ENCODE data around the gene GPR62.

DNA sequence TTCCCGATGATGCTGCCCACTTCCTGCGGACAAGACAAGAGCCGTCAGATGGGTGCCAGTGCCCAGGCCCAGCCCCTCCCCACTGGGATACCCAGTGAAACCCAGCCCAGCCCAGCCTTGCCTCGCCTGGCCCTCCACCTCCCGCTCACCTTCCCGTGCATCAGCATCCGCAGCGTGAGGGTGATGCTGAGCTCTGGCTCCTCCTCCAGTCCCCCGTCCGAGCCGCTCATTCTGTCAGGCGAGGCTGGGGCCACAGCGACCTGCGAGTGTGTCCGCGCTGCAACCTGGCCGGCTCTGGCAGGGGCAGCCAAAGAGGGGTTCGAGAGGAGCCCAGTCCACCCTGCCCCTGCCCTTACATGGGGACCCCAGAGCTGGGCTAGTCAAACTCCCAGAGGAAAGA, 5.8 kb downstream of the GPR62 start:
- TF ChIP-seq, protein P1, sequence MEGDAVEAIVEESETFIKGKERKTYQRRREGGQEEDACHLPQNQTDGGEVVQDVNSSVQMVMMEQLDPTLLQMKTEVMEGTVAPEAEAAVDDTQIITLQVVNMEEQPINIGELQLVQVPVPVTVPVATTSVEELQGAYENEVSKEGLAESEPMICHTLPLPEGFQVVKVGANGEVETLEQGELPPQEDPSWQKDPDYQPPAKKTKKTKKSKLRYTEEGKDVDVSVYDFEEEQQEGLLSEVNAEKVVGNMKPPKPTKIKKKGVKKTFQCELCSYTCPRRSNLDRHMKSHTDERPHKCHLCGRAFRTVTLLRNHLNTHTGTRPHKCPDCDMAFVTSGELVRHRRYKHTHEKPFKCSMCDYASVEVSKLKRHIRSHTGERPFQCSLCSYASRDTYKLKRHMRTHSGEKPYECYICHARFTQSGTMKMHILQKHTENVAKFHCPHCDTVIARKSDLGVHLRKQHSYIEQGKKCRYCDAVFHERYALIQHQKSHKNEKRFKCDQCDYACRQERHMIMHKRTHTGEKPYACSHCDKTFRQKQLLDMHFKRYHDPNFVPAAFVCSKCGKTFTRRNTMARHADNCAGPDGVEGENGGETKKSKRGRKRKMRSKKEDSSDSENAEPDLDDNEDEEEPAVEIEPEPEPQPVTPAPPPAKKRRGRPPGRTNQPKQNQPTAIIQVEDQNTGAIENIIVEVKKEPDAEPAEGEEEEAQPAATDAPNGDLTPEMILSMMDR (IDR thresholded peaks at IDR 0.05): no peak
- TF ChIP-seq, protein P2, sequence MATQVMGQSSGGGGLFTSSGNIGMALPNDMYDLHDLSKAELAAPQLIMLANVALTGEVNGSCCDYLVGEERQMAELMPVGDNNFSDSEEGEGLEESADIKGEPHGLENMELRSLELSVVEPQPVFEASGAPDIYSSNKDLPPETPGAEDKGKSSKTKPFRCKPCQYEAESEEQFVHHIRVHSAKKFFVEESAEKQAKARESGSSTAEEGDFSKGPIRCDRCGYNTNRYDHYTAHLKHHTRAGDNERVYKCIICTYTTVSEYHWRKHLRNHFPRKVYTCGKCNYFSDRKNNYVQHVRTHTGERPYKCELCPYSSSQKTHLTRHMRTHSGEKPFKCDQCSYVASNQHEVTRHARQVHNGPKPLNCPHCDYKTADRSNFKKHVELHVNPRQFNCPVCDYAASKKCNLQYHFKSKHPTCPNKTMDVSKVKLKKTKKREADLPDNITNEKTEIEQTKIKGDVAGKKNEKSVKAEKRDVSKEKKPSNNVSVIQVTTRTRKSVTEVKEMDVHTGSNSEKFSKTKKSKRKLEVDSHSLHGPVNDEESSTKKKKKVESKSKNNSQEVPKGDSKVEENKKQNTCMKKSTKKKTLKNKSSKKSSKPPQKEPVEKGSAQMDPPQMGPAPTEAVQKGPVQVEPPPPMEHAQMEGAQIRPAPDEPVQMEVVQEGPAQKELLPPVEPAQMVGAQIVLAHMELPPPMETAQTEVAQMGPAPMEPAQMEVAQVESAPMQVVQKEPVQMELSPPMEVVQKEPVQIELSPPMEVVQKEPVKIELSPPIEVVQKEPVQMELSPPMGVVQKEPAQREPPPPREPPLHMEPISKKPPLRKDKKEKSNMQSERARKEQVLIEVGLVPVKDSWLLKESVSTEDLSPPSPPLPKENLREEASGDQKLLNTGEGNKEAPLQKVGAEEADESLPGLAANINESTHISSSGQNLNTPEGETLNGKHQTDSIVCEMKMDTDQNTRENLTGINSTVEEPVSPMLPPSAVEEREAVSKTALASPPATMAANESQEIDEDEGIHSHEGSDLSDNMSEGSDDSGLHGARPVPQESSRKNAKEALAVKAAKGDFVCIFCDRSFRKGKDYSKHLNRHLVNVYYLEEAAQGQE (IDR thresholded peaks at IDR 0.05; ENCODE audit: insufficient read depth in 1 of 2, low read depth in 2 of 2, low read length in 1 of 2): no peak
- TF ChIP-seq SIN3A (IDR thresholded peaks at IDR 0.05; ENCODE audit: borderline replicate concordance, insufficient read depth, low read depth, low read length) (no peak), TCF7L2 (IDR thresholded peaks at IDR 0.05; ENCODE audit: low read depth, low read length) (no peak), POLR2AphosphoS5 (IDR thresholded peaks at IDR 0.05; ENCODE audit: low read depth, low read length) (no peak)

Data from Panc1 (cell line).